DND-41 (cell line): Measurements from ENCODE around the gene C1orf167.

Source experiments
- ATAC-seq: fragments of 200-7000 bp; cut with Tn5 transposase; 3 replicates; pipeline ENCODE4 v1.9.1; 2021; ENCODE audit warnings: low read depth; ENCODE audit not compliant: insufficient read depth
- DNase-seq: peaks from one replicate; pipeline ENCODE4 v3.0.0-alpha.2; 2020
- H2AFZ ChIP-seq: 2 replicates; pipeline ENCODE4 v1.6.0; 2012; ENCODE audit warnings: low read depth, low read length
- H3K27ac ChIP-seq: 2 replicates; pipeline ENCODE4 v1.5.1; 2012; ENCODE audit warnings: low read length, inconsistent platforms
- H3K27me3 ChIP-seq: fragments of 200-600 bp; sonication (generic); 2 replicates; pipeline ENCODE4 v1.6.0; 2012; ENCODE audit warnings: low read length, mild to moderate bottlenecking, inconsistent platforms; ENCODE audit not compliant: insufficient read depth, poor library complexity
- H3K36me3 ChIP-seq: 2 replicates; pipeline ENCODE4 v1.5.1; 2012; ENCODE audit warnings: low read length, inconsistent platforms; ENCODE audit not compliant: insufficient read depth
- H3K4me1 ChIP-seq: 2 replicates; pipeline ENCODE4 v1.5.1; 2012; ENCODE audit warnings: mild to moderate bottlenecking, low read length; ENCODE audit not compliant: insufficient read depth
- H3K4me2 ChIP-seq: 2 replicates; pipeline ENCODE4 v1.6.0; 2012; ENCODE audit warnings: mild to moderate bottlenecking, moderate library complexity, low read length, inconsistent platforms; ENCODE audit not compliant: insufficient read depth
- H3K4me3 ChIP-seq, 2 experiments: fragments of 200-600 bp in 1 of 2; shearing (Covaris generic) in 1 of 2; 2 replicates each; pipeline ENCODE4 v1.5.1; 2012 to 2016; ENCODE audit warnings: inconsistent platforms in 2 of 2, low read length in 2 of 2, mild to moderate bottlenecking in 2 of 2, low read depth in 1 of 2, moderate library complexity in 1 of 2
- H3K79me2 ChIP-seq: 2 replicates; pipeline ENCODE4 v1.6.0; 2012; ENCODE audit warnings: low read length, inconsistent platforms; ENCODE audit not compliant: insufficient read depth
- H3K9ac ChIP-seq: 2 replicates; pipeline ENCODE4 v1.6.0; 2012; ENCODE audit warnings: low read depth, mild to moderate bottlenecking, inconsistent platforms, low read length, moderate library complexity
- H3K9me3 ChIP-seq: 2 replicates; pipeline ENCODE4 v1.5.1; 2012; ENCODE audit warnings: low read length, moderate library complexity, mild to moderate bottlenecking, inconsistent platforms; ENCODE audit not compliant: insufficient read depth, severe bottlenecking
- H4K20me1 ChIP-seq: 2 replicates; pipeline ENCODE4 v1.6.0; 2012; ENCODE audit warnings: low read length; ENCODE audit not compliant: insufficient read depth
- EZH2 ChIP-seq: IDR thresholded peaks from 3 replicates; pipeline ENCODE4 v1.6.1; 2012; ENCODE audit warnings: borderline replicate concordance, low read depth, mild to moderate bottlenecking, moderate library complexity, low read length, inconsistent platforms; ENCODE audit not compliant: severe bottlenecking
- TF ChIP-seq, protein P1 (sequence below): IDR thresholded peaks from 2 replicates; pipeline ENCODE4 v1.5.1; 2012; ENCODE audit warnings: borderline replicate concordance, low read length, moderate library complexity, mild to moderate bottlenecking; ENCODE audit not compliant: poor library complexity, severe bottlenecking; ENCODE audit errors: extremely low read depth

C1orf167 gene

DNA sequence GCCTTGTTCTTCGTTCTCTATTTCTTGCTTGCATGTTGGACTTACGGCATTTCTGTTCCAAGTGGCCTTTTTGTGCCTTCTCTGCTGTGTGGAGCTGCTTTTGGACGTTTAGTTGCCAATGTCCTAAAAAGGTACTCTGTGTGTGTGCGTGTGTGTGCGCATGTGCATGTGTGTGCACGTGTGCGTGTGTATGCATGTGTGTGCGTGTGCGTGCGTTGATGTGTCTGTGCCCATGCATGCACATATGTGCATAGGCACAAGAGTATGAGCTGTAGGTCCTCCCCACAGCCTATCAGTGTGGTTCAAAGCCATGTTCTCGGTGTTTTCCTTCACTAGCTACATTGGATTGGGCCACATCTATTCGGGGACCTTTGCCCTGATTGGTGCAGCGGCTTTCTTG, 71.9 kb downstream of the C1orf167 start:
- H3K27me3 ChIP-seq = no peaks in the 10 kb centered on the region
- ATAC-seq (no peak), DNase-seq (no peak)
- no peak overlapping the region for H3K9ac ChIP-seq
- no peaks in the 10 kb centered on the region for H3K9me3 ChIP-seq
- peaks cover 93% of the 10 kb centered on the region for H3K36me3 ChIP-seq
- no peaks in the 10 kb centered on the region for H3K4me1 ChIP-seq
- peaks cover 26% of the 10 kb centered on the region for H4K20me1 ChIP-seq
- no peak overlapping the region for H3K27ac ChIP-seq
- no peak overlapping the region for H2AFZ ChIP-seq
- no peaks in the 10 kb centered on the region for H3K79me2 ChIP-seq
- H3K4me3 ChIP-seq = no peak overlapping the region
- TF ChIP-seq, protein P1, sequence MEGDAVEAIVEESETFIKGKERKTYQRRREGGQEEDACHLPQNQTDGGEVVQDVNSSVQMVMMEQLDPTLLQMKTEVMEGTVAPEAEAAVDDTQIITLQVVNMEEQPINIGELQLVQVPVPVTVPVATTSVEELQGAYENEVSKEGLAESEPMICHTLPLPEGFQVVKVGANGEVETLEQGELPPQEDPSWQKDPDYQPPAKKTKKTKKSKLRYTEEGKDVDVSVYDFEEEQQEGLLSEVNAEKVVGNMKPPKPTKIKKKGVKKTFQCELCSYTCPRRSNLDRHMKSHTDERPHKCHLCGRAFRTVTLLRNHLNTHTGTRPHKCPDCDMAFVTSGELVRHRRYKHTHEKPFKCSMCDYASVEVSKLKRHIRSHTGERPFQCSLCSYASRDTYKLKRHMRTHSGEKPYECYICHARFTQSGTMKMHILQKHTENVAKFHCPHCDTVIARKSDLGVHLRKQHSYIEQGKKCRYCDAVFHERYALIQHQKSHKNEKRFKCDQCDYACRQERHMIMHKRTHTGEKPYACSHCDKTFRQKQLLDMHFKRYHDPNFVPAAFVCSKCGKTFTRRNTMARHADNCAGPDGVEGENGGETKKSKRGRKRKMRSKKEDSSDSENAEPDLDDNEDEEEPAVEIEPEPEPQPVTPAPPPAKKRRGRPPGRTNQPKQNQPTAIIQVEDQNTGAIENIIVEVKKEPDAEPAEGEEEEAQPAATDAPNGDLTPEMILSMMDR = no peak
- no peak for TF ChIP-seq EZH2
- no peak overlapping the region for H3K4me2 ChIP-seq

DNA sequence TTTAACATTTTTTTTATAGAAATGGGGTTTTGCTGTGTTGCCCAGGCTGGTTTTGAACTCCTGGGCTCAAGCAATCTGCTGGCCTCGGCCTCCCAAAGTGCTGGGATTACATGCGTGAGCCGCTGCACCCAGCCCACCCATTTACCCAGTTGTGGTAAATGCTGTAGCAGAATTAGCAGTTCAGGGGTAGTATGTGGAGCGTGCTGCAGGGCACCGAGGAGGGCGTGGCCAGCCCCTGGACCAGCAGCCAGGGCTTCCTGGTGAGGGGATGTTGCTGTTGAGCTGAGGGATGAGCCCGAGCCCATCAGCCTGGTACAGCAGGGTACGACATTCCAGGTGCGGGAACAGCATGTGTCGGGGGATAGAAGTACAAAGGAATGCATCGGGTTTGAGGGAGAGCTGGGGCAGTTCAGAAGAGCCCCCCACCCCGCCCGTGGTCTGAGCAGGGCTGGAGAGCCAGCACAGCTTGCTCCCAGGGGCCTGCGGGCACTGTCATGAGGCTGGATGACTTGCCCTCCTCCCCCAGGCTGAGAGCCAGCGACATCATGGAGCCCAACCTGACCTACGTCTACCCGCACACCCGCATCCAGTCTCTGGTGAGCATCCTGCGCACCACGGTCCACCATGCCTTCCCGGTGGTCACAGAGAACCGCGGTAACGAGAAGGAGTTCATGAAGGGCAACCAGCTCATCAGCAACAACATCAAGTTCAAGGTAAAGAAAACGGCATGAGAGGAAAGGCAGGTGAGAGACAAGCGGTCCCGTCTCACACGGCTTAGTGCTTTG, 73.6 kb downstream of the C1orf167 start:
- Histone ChIP-seq H3K4me3 (no peak overlapping the region), H4K20me1 (peaks cover 32% of the 10 kb centered on the region), H3K27me3 (no peaks in the 10 kb centered on the region), H3K9me3 (no peaks in the 10 kb centered on the region), H3K4me2 (no peak overlapping the region), H3K4me1 (no peaks in the 10 kb centered on the region), H2AFZ (no peak overlapping the region), H3K36me3 (peaks cover 95% of the 10 kb centered on the region), H3K79me2 (no peaks in the 10 kb centered on the region), H3K27ac (no peak overlapping the region), H3K9ac (no peak overlapping the region)
- TF ChIP-seq, protein P1 = no peak
- no peak for TF ChIP-seq EZH2
- ATAC-seq = no peak
- no peak for DNase-seq

DNA sequence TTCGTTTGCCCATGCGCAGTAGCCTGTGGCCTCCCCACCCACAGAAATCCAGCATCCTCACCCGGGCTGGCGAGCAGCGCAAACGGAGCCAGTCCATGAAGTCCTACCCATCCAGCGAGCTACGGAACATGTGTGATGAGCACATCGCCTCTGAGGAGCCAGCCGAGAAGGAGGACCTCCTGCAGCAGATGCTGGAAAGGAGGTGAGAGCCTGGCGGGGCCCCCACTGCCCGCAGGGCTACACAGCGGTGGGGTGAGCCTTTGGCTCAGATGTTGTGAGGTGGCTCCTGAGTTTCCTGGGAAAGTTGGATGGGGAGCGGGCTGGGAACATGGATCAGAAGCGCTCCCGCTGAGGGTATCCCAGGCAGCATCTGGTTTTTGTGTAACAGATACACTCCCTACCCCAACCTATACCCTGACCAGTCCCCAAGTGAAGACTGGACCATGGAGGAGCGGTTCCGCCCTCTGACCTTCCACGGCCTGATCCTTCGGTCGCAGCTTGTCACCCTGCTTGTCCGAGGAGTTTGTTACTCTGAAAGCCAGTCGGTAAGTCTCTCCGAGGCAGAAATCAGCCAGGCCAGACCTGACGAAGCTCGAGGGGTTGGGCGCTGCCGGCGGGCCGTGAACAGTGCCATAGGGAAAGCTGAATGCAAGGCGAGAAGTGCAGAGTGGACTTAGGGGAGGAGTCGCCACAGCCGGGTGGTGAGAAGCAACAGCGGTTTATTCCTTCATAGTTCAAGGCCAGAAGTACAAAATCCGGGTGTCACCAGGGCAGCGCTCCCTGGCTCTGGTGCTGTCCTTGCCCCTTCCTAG, 75.2 kb downstream of the C1orf167 start:
- no peak overlapping the region for H3K9ac ChIP-seq

More for the DNA sequence above, 75.2 kb downstream of the C1orf167 start:
- H3K9me3 ChIP-seq = no peaks in the 10 kb centered on the region
- H3K79me2 ChIP-seq = no peaks in the 10 kb centered on the region
- no peaks in the 10 kb centered on the region for H3K4me1 ChIP-seq
- no peak for TF ChIP-seq EZH2
- TF ChIP-seq, protein P1 = no peak
- no peak overlapping the region for H2AFZ ChIP-seq
- no peak overlapping the region for H3K4me2 ChIP-seq
- ATAC-seq (no peak), DNase-seq (no peak)
- H3K36me3 ChIP-seq = peaks cover 98% of the 10 kb centered on the region
- peaks cover 39% of the 10 kb centered on the region for H4K20me1 ChIP-seq
- H3K27me3 ChIP-seq = no peaks in the 10 kb centered on the region
- H3K27ac ChIP-seq = no peak overlapping the region
- no peak overlapping the region for H3K4me3 ChIP-seq
